Measurements from ENCODE around the gene TFF3.
A peak's percentile ranks its signal among the peaks of the same experiment; 100 is the strongest.
"Not testable (repeated sequence)": the region's sequence is repeated elsewhere in the genome, so short reads cannot be mapped to it uniquely, and the experiment has no call there.

Gene TFF3

GRCh38 chr21:42302794-42303193 is 12.4 kb downstream of the TFF3 start:
- peak; percentile 30 for DNase-seq

- no peak for DNase-seq
These were observed 13.0 kb downstream of the TFF3 start for GRCh38 chr21:42302076-42302650.

GRCh38 chr21:42301371-42302075 is 13.7 kb downstream of the TFF3 start:
- no peak for DNase-seq

- DNase-seq, result no peak
These were observed 14.3 kb downstream of the TFF3 start for GRCh38 chr21:42300956-42301355.

GRCh38 chr21:42300045-42300583 is 15.1 kb downstream of the TFF3 start:
- no peak for DNase-seq

- DNase-seq, result no peak
These were observed 15.7 kb downstream of the TFF3 start for GRCh38 chr21:42299324-42300044.

GRCh38 chr21:42298657-42299056 is 16.6 kb downstream of the TFF3 start:
- DNase-seq, result no peak

GRCh38 chr21:42298237-42298636 is 17.0 kb downstream of the TFF3 start:
- DNase-seq, result no peak

- DNase-seq, result no peak
These were observed 17.8 kb downstream of the TFF3 start for GRCh38 chr21:42297377-42297776.

- no peak for DNase-seq
These were observed 18.7 kb downstream of the TFF3 start for GRCh38 chr21:42296501-42296900.

GRCh38 chr21:42295845-42296244 is 19.4 kb downstream of the TFF3 start:
- no peak for DNase-seq

- no peak for DNase-seq
These were observed 20.8 kb downstream of the TFF3 start for GRCh38 chr21:42294273-42294880.

GRCh38 chr21:42293649-42294272 is 21.4 kb downstream of the TFF3 start:
- no peak for DNase-seq

- DNase-seq, result not testable (repeated sequence)
These were observed 22.6 kb downstream of the TFF3 start for GRCh38 chr21:42292563-42293142.

- DNase-seq, result no peak
These were observed 23.3 kb downstream of the TFF3 start for GRCh38 chr21:42291751-42292562.

- DNase-seq, result no peak
These were observed 24.0 kb downstream of the TFF3 start for GRCh38 chr21:42291003-42291750.

- no peak for DNase-seq
These were observed 24.7 kb downstream of the TFF3 start for GRCh38 chr21:42290505-42290904.

GRCh38 chr21:42289926-42290325 is 25.3 kb downstream of the TFF3 start:
- no peak for DNase-seq

GRCh38 chr21:42288962-42289361 is 26.2 kb downstream of the TFF3 start:
- no peak for DNase-seq

- peak; percentile 76 for DNase-seq
These were observed 27.8 kb downstream of the TFF3 start for GRCh38 chr21:42287193-42288083.
